GM23338 (cell line): ENCODE data around the gene ADCY5. TPM values are rescaled to one million over a fixed set of nuclear protein-coding genes. Genes with fewer than 3 reads are reported as not detected.

Experiments
- ATAC-seq: fragments of 200-7000 bp; cut with Tn5 transposase; 3 replicates; pipeline ENCODE4 v1.9.1; 2020
- DNase-seq: peaks from one replicate; pipeline ENCODE4 v3.0.0-alpha.2; 2015; ENCODE audit warnings: low spot score
- H2AFZ ChIP-seq: fragments of 200-600 bp; sonication (generic); 2 replicates; pipeline ENCODE4 v1.8.0; 2016; ENCODE audit warnings: antibody characterized with exemption, mild to moderate bottlenecking, moderate library complexity
- H3F3A ChIP-seq: fragments of 200-600 bp; sonication (generic); replicated peaks from 2 replicates; pipeline ENCODE4 v1.8.0; 2017; ENCODE audit warnings: antibody characterized with exemption, mixed run types, low read depth
- H3K27ac ChIP-seq: fragments of 200-600 bp; sonication (generic); 2 replicates; pipeline ENCODE4 v1.6.1; 2016; ENCODE audit warnings: low read depth
- H3K27me3 ChIP-seq: fragments of 200-600 bp; sonication (generic); 2 replicates; pipeline ENCODE4 v1.8.0; 2016; ENCODE audit warnings: mild to moderate bottlenecking, mixed run types, moderate library complexity; ENCODE audit not compliant: insufficient read depth
- H3K36me3 ChIP-seq: fragments of 200-600 bp; sonication (generic); 2 replicates; pipeline ENCODE4 v1.8.0; 2016; ENCODE audit warnings: mild to moderate bottlenecking; ENCODE audit not compliant: insufficient read depth
- H3K4me1 ChIP-seq: fragments of 200-600 bp; sonication (generic); 2 replicates; pipeline ENCODE4 v1.8.0; 2016; ENCODE audit warnings: mild to moderate bottlenecking, moderate library complexity; ENCODE audit not compliant: insufficient read depth
- H3K4me2 ChIP-seq: fragments of 200-600 bp; sonication (generic); 2 replicates; pipeline ENCODE4 v1.7.1; 2017; ENCODE audit warnings: mixed run types
- H3K4me3 ChIP-seq: fragments of 200-600 bp; sonication (generic); 2 replicates; pipeline ENCODE4 v1.6.1; 2016; ENCODE audit warnings: mixed run types
- H3K79me2 ChIP-seq: fragments of 200-600 bp; sonication (generic); replicated peaks from 2 replicates; pipeline ENCODE4 v1.8.0; 2017; ENCODE audit warnings: mild to moderate bottlenecking; ENCODE audit not compliant: insufficient read depth
- H3K9me2 ChIP-seq: fragments of 200-600 bp; sonication (generic); 2 replicates; pipeline ENCODE4 v1.8.0; 2017; ENCODE audit not compliant: insufficient read depth
- H4K20me1 ChIP-seq: fragments of 200-600 bp; sonication (generic); replicated peaks from 2 replicates; pipeline ENCODE4 v1.8.0; 2017; ENCODE audit warnings: mild to moderate bottlenecking; ENCODE audit not compliant: insufficient read depth
- H3K27ac Mint-ChIP-seq: 2 replicates; pipeline ENCODE4 v1.8.0; 2020; ENCODE audit warnings: inconsistent platforms, mild to moderate bottlenecking, moderate library complexity, mixed read lengths
- H3K27me3 Mint-ChIP-seq: 3 replicates; pipeline ENCODE4 v1.8.0; 2022; ENCODE audit warnings: low read depth, mild to moderate bottlenecking, moderate library complexity, mixed read lengths, inconsistent platforms; ENCODE audit not compliant: insufficient read depth, poor library complexity
- H3K36me3 Mint-ChIP-seq: 3 replicates; pipeline ENCODE4 v1.8.0; 2021; ENCODE audit warnings: low read depth, mild to moderate bottlenecking, inconsistent platforms, moderate library complexity, mixed read lengths
- H3K4me1 Mint-ChIP-seq: 3 replicates; pipeline ENCODE4 v1.8.0; 2020; ENCODE audit warnings: mild to moderate bottlenecking, inconsistent platforms, mixed read lengths
- H3K4me3 Mint-ChIP-seq: 3 replicates; pipeline ENCODE4 v1.8.0; 2021; ENCODE audit warnings: moderate library complexity, mild to moderate bottlenecking, inconsistent platforms, mixed read lengths
- H3K9me3 Mint-ChIP-seq: 3 replicates; pipeline ENCODE4 v1.8.0; 2020; ENCODE audit warnings: moderate library complexity, mild to moderate bottlenecking, inconsistent platforms, mixed read lengths
- CREB1 ChIP-seq: fragments of 250-450 bp; sonication (Bioruptor Pico); IDR thresholded peaks from 2 replicates; pipeline ENCODE4 v1.5.0; 2020; ENCODE audit warnings: low read depth, mild to moderate bottlenecking, moderate library complexity
- EZH2 ChIP-seq: fragments of 200-600 bp; sonication (generic); IDR thresholded peaks from one replicate; pipeline ENCODE4 v1.8.0; 2017; ENCODE audit warnings: antibody characterized with exemption, mild to moderate bottlenecking, low read depth; ENCODE audit not compliant: unreplicated experiment
- EZH2phosphoT487 ChIP-seq: fragments of 200-600 bp; sonication (generic); IDR thresholded peaks from one replicate; pipeline ENCODE4 v1.8.1; 2018; ENCODE audit warnings: antibody characterized with exemption; ENCODE audit not compliant: unreplicated experiment
- STAT1 ChIP-seq: IDR thresholded peaks from one replicate; pipeline ENCODE4 v1.6.1; 2016; ENCODE audit warnings: antibody characterized with exemption; ENCODE audit not compliant: unreplicated experiment
- ZNF331 ChIP-seq: fragments of 250-450 bp; sonication (Bioruptor Pico); IDR thresholded peaks from 2 replicates; pipeline ENCODE4 v1.5.0; 2020; ENCODE audit warnings: low read depth, mild to moderate bottlenecking, moderate library complexity
- ZNF462 ChIP-seq: fragments of 250-450 bp; sonication (Bioruptor Pico); IDR thresholded peaks from 2 replicates; pipeline ENCODE4 v1.5.0; 2020; ENCODE audit warnings: mild to moderate bottlenecking, moderate library complexity
- polyA plus RNA-seq: library from polyadenylated mRNA; unstranded; fragments of >200 nt; fragmentation: Nextera tagmentation; extraction: Ambion mirVana; gene quantifications from 2 replicates; pipeline ENCODE4 v1.2.1, GENCODE V29; 2016
- total RNA-seq: library from RNA; depleted of rRNA; stranded (reverse); fragments of >200 nt; shearing (Covaris generic); gene quantifications from 2 replicates; pipeline ENCODE4 v1.2.3, GENCODE V29; 2014
- TF ChIP-seq, protein P1 (sequence below), 2 experiments: fragments of 200-600 bp in 1 of 2; sonication (generic) in 1 of 2; conservative IDR thresholded peaks; 2 replicates each; pipeline versions ENCODE4 v1.5.1 to v1.6.1; 2016 to 2017; ENCODE audit warnings: antibody characterized with exemption in 2 of 2, low read depth in 2 of 2, mild to moderate bottlenecking in 2 of 2, moderate library complexity in 1 of 2
- TF ChIP-seq, protein P2 (sequence below): IDR thresholded peaks from one replicate; pipeline ENCODE4 v1.6.1; 2018; ENCODE audit warnings: antibody characterized with exemption; ENCODE audit not compliant: unreplicated experiment

ADCY5 gene
- total and polyA plus RNA-seq, 2 experiments from 2014 or later, result 3.5 to 10.2 TPM

GRCh38 chr3:123282461-123282860 lies 166.4 kb downstream of the ADCY5 start:
- Histone ChIP-seq H3F3A (no peaks in the 10 kb centered on the region), H3K36me3 (no peaks in the 10 kb centered on the region), H3K27ac (no peak overlapping the region), H3K4me2 (no peak overlapping the region), H3K4me3 (no peak overlapping the region), H2AFZ (no peak overlapping the region), H3K27me3 (no peaks in the 10 kb centered on the region), H3K4me1 (peaks cover 14% of the 10 kb centered on the region), H3K9me2 (no peaks in the 10 kb centered on the region), H3K79me2 (no peaks in the 10 kb centered on the region), H4K20me1 (no peaks in the 10 kb centered on the region; the same call in 1 of the 2 replicates)
- H3K4me3 Mint-ChIP-seq, result no peak overlapping the region
- TF ChIP-seq, protein P1, sequence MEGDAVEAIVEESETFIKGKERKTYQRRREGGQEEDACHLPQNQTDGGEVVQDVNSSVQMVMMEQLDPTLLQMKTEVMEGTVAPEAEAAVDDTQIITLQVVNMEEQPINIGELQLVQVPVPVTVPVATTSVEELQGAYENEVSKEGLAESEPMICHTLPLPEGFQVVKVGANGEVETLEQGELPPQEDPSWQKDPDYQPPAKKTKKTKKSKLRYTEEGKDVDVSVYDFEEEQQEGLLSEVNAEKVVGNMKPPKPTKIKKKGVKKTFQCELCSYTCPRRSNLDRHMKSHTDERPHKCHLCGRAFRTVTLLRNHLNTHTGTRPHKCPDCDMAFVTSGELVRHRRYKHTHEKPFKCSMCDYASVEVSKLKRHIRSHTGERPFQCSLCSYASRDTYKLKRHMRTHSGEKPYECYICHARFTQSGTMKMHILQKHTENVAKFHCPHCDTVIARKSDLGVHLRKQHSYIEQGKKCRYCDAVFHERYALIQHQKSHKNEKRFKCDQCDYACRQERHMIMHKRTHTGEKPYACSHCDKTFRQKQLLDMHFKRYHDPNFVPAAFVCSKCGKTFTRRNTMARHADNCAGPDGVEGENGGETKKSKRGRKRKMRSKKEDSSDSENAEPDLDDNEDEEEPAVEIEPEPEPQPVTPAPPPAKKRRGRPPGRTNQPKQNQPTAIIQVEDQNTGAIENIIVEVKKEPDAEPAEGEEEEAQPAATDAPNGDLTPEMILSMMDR (conservative IDR thresholded peaks at IDR 0.05; ENCODE audit: low read depth in 2 of 2), result peak in 1 of 2 experiments; percentile 13; a peak in 1 of 4 replicates
- TF ChIP-seq EZH2, result no peak
- H3K4me1 Mint-ChIP-seq, result peaks cover 16% of the 10 kb centered on the region
- DNase-seq (peak; percentile 48), ATAC-seq (peak; percentile 17)
- H3K36me3 Mint-ChIP-seq, result peaks cover 8% of the 10 kb centered on the region; the same call in 2 of the 3 replicates
- no peak overlapping the region for H3K27ac Mint-ChIP-seq
- peaks cover 2% of the 10 kb centered on the region; the same call in 1 of the 3 replicates for H3K9me3 Mint-ChIP-seq
- H3K27me3 Mint-ChIP-seq, result peaks cover 5% of the 10 kb centered on the region

DNA sequence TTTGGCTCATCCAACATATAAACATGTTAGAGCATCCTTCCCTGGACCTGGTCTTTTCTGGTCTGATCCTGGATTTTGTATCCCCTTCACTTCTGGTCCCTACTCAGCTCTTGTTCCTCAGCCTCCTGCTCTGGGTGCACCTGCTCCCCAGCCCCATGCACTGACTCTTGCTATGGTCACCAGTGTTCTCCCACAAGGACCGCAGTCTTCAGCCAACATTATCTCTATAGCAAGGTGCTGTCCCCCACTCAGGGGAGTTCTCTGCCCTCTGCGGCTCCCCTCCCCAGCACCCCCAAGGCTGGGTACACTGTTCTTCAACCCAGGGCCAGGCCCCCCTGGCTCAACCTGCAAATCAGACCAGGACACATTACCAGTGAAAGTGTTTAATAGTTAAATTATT lies 167.0 kb downstream of the ADCY5 start:
- no peaks in the 10 kb centered on the region; the same call in 2 of the 3 replicates for H3K9me3 Mint-ChIP-seq
- H2AFZ ChIP-seq, result no peak overlapping the region

More for the DNA sequence above, 167.0 kb downstream of the ADCY5 start:
- H3K4me3 Mint-ChIP-seq, result no peak overlapping the region
- H3K4me2 ChIP-seq, result no peak overlapping the region
- H3F3A ChIP-seq, result no peaks in the 10 kb centered on the region
- H3K4me3 ChIP-seq, result no peak overlapping the region
- no peaks in the 10 kb centered on the region for H3K36me3 ChIP-seq
- DNase-seq (no peak), ATAC-seq (no peak)
- TF ChIP-seq, protein P2, sequence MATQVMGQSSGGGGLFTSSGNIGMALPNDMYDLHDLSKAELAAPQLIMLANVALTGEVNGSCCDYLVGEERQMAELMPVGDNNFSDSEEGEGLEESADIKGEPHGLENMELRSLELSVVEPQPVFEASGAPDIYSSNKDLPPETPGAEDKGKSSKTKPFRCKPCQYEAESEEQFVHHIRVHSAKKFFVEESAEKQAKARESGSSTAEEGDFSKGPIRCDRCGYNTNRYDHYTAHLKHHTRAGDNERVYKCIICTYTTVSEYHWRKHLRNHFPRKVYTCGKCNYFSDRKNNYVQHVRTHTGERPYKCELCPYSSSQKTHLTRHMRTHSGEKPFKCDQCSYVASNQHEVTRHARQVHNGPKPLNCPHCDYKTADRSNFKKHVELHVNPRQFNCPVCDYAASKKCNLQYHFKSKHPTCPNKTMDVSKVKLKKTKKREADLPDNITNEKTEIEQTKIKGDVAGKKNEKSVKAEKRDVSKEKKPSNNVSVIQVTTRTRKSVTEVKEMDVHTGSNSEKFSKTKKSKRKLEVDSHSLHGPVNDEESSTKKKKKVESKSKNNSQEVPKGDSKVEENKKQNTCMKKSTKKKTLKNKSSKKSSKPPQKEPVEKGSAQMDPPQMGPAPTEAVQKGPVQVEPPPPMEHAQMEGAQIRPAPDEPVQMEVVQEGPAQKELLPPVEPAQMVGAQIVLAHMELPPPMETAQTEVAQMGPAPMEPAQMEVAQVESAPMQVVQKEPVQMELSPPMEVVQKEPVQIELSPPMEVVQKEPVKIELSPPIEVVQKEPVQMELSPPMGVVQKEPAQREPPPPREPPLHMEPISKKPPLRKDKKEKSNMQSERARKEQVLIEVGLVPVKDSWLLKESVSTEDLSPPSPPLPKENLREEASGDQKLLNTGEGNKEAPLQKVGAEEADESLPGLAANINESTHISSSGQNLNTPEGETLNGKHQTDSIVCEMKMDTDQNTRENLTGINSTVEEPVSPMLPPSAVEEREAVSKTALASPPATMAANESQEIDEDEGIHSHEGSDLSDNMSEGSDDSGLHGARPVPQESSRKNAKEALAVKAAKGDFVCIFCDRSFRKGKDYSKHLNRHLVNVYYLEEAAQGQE, result no peak
- TF ChIP-seq CREB1 (CRISPR knock-in tag), result no peak
- no peak for TF ChIP-seq ZNF331
- TF ChIP-seq STAT1, result no peak
- no peak for TF ChIP-seq EZH2
- TF ChIP-seq EZH2phosphoT487, result no peak
- no peak for TF ChIP-seq ZNF462
- no peak overlapping the region for H3K27ac ChIP-seq
- H3K9me2 ChIP-seq, result no peaks in the 10 kb centered on the region
- H3K36me3 Mint-ChIP-seq, result peaks cover 8% of the 10 kb centered on the region; the same call in 2 of the 3 replicates
- no peaks in the 10 kb centered on the region for H4K20me1 ChIP-seq
- H3K27me3 ChIP-seq, result no peaks in the 10 kb centered on the region
- peaks cover 16% of the 10 kb centered on the region for H3K4me1 Mint-ChIP-seq
- H3K4me1 ChIP-seq, result peaks cover 14% of the 10 kb centered on the region
- no peak overlapping the region for H3K27ac Mint-ChIP-seq
- H3K79me2 ChIP-seq, result no peaks in the 10 kb centered on the region
- peaks cover 5% of the 10 kb centered on the region for H3K27me3 Mint-ChIP-seq
